Measurements from ENCODE around the gene PLAGL2.

- TF ChIP-seq YY1 (IDR thresholded peaks at IDR 0.05; ENCODE audit: insufficient read depth, insufficient read length): no peak
- no peak for TF ChIP-seq ZNF274 (IDR thresholded peaks at IDR 0.05; ENCODE audit: low read depth, low read length)
Measured at GRCh38 chr20:32159766-32160221, 47.7 kb downstream of the PLAGL2 start.

Data from NT2/D1 (cell line).